SKM-1 (cell line): ENCODE results near the gene GNA14.
"Not testable (repeated sequence)": the region's sequence is repeated elsewhere in the genome, so short reads cannot be mapped to it uniquely, and the experiment has no call there.

Experiments
- DNase-seq: peaks from one replicate; lab custom pipeline; 2025; ENCODE audit not compliant: unreplicated experiment; lab: John Stamatoyannopoulos, UW

Gene GNA14

DNA sequence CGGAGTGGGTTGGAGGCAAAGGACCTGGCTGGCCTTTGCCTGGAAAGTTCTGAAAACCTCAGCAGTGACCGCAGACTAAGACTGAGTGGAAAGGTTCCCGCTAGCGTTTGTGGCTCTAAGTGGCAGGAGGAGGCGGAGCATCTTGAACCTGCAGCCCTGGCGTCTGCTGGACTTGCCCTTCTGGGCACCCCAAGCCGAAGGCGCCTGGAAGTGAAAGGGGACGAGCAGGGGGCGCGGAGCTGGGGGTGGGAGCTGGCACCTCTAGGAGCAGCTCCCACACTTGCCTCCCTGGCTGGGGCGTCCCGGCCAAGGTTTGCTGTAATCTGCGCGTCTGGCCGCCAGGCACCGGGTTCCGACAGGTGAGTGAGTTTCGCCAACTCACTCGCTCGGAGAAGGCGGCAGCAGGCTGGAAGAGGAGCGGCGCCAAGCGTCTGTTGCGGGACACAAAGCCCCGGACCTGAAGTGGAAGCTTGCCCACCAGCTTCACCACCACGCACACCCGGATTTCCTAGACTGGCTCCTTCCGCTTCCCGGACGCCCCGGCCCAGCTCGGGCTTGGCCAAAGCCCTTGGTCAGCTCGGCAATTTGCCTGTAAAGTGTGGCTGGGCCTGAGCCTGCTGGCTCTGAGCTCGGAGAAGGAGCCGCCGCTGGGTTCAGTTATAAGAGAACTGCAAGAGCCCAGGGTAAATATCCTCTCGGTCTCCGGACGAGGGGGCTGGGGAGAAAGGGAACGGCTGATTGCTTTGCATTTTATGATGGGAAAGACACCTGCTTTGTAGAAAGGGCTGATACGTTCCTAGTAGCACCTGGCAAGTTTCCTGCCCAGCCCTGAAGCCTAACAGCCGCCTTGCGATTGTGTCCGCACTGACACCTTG is at the start of gene GNA14:
Gene GNA14, minus strand, starts transcription at position 89 of the 875 bp plus-strand sequence. CDS start 529 bp downstream, outside the sequence.
- DNase-seq: no peak

DNA sequence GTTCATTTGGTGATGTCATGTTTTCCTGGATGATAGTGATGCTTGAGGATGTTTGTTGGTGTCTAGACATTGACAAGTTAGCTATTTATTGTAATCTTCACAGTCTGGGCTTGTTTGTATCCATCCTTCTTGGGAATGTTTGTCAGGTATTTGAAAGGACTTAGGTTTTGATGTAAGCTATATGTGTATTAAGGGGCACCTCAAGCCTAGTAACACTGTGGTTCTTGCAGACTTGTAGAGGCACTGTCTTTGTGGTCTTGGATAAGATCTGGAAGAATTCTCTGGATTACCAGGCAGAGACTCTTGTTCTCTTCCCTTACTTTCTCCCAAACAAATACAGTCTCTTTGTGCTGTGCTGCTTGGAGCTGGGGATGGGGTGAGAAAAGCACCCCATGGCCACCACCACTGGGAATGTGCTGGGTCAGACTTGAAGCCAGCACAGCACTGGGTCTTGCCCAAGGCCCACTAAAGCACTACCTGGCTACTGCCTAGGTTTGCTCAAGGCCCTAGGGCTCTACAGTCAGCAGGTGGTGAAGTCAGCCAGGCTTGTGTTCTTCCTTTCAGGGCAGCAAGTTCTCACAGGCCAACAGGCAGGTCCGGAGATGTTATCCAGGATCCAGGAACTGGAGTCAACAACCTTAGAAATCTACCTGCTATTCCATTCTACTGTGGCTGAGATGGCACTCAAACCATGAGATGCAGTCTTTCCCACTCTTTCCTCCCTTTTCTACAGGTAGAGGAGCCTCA is 49.3 kb upstream of the GNA14 start:
- DNase-seq: no peak

DNA sequence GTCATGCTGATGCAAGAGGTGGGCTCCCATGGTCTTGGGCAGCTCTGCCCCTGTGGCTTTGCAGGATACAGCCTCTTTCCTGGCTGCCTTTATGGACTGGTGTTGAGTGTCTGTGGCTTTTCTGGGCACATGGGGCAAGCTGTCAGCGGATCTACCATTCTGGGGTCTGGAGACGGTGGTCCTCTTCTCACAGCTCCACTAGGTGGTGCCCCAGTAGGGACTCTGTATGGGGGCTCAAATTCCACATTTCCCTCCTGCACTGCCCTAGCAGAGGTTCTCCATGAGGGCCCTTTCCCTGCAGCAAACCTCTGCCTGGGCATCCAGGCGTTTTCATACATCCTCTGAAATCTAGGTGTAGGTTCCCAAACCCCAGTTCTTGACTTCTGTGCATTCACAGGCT is 42.6 kb upstream of the GNA14 start:
- not testable (repeated sequence) for DNase-seq

DNA sequence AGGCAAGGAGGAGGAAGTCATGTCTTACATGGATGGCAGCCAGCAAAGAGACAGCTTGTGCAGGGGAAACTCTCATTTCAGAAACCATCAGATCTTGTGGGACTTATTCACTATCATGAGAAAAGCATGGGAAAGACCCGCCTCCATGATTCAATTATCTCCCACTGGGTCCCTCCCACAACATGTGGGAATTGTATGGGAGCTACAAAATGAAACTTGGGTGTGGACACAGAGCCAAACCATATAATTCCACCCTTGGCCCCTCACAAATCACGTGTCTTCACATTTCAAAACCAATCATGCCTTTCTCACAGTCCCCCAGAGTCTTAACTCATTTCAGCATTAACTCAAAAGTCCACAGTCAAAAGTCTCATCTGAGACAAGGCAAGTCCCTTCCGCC is 42.0 kb upstream of the GNA14 start:
- not testable (repeated sequence) for DNase-seq

- not testable (repeated sequence) for DNase-seq
Observed at GRCh38 chr9:77687737-77688136, 39.6 kb upstream of the GNA14 start.

- no peak for DNase-seq
Observed at GRCh38 chr9:77680581-77680980, 32.5 kb upstream of the GNA14 start.

DNA sequence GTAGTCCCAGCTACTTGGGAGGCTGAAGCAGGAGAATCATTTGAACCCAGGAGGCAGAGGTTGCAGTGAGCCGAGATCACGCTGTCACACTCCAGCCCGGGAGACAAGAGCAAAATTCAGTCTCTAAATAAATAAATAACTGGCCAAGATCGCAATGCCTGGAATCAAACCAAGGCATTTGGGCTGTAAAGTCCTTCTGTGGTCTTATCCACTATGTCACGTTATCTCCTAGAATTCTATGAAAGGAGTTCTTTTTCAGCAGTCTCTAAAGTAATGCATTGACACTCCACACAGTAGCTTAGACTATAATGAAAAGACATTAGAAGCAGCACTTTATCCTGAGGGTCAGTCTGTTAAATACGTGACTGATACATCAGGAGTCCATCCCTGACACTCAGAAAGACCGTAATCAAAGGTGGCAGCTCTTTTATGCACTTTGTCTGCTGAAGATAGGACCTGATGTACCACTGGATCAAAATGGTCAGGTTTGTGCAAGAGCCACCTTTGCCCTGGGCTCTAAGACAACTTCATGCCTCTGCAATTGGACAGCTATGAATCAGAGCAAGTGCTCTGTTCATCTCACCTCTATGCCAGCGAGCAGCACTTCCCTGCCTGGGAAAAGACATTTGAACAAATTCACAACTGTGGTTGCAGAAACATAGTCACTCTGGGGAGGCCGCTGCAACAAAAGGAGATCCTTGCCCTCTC is 31.7 kb upstream of the GNA14 start:
- DNase-seq: no peak

DNA sequence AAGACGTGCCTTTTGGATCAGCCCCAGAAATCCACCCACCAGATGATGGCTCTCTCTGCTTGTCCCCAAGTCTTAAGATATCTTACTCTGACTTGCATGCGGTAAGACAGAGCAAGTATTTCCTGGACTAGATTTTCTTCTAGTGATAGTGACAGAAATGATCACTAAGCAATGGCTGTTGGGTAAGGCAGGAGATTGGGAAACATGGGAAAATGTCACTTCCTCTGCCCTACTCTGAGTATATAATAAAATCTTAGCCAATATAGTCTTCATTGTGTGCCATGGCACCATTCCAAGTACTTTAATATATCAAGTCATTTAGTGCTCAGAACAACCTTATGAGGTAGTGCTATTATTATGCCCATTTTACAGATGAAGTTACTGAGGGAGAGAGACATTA is 31.0 kb upstream of the GNA14 start:
- DNase-seq: no peak

GRCh38 chr9:77677957-77678535 is 29.9 kb upstream of the GNA14 start:
- no peak for DNase-seq

GRCh38 chr9:77677397-77677796 is 29.3 kb upstream of the GNA14 start:
- no peak for DNase-seq

- no peak for DNase-seq
Observed at GRCh38 chr9:77673941-77674791, 26.0 kb upstream of the GNA14 start.

GRCh38 chr9:77672183-77672582 is 24.1 kb upstream of the GNA14 start:
- no peak for DNase-seq

GRCh38 chr9:77667151-77667550 is 19.0 kb upstream of the GNA14 start:
- no peak for DNase-seq

DNA sequence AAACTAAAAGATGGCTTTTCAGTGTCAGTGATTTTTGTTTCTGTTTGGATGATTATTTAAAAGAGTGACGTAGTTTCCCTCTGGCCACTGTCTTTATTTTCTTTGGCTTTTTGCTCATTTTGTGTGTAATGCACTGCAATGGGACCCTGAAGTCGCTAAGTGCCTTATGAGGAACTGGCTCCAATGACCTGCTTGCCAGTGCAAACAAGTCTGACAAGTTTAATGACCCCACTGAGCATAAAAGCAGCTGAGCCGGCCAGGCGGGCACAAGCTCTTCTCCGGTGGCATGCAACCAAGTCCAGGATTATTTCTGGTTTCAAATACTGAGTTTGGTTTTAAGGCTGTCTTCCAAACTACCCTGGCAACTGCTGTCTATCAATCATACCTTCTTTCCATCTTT is 15.6 kb upstream of the GNA14 start:
- DNase-seq: no peak

- no peak for DNase-seq
Observed at GRCh38 chr9:77661566-77662085, 13.5 kb upstream of the GNA14 start.

DNA sequence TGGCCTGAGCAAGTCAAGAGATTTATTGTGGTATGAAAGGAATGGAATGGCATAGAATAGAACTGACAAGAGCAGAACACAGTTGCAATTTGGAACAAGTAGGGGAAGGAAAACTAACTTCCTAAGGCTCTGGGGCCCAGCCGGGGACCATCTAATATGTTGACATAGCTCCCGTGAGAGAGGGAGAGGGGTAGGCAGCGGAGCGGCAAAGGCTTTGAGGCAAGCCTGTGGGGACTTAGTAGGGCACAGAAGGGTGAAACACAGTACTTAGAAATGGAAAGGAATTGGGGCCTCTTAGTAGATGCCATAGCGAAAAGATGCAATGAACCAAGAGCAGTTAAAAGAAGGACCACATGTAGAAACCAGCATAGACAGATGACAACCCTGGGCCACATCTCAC is 11.8 kb upstream of the GNA14 start:
- DNase-seq: no peak

DNA sequence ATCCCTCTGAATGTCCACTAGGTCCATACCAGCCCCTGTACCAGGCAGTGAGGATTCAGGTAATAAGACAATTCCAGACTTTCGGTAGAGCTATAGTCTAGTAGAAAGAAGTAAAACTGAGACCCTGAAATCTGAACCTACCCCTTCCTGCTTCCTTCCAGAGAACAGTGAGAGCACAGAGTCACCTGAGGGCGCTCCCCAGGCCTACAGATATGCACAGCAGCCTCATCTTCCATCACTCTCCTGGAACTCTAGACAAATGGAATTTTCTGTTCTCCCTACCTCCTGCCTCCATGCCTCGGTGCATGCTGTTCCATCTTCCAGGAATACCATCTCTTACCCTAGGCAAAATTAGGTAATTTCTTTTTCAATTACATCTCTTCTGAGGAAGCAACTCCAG is 3.1 kb upstream of the GNA14 start:
- DNase-seq: no peak

DNA sequence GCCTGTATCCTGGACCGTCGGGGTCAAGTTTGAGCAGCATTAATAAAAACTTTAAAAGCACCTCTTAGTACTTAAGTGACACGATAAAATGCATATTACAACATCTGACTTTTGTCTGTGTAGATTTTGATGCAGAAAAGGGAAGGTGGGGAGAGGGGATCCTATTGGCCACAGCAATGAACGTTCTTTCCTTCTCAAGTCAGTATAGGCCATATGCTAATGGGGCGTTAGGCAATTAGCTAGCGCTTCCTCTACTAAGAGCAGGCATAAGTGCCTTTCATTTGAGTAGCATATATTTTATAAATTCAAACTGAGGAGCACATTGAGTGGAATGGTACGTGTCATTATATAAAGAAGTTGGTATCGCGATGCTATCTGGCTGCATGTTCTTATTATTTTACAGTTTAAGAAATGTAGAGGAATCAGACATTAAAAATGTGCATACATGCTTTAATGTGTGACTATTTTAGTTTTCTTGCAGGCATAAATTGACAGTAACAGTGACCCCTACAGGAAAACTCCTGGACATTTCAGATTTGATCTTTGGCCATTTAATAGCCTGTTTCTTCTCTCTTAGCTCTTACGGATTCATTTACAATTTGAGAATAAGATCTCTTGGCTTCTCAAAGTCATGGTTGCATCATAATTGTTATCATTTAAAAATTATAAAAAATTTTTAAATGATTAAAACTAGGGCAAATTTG is 1.1 kb upstream of the GNA14 start:
- no peak for DNase-seq
